H1 (cell line): ENCODE data around the gene ZBTB9. TPM values are rescaled to one million over a fixed set of nuclear protein-coding genes. Genes with fewer than 3 reads are reported as not detected.

Source experiments
- CTCF ChIA-PET: fragments of 300-600 bp; sonication (Branson Sonifier 250); formaldehyde crosslinking; loops from one replicate; lab custom pipeline; 2021; ENCODE audit not compliant: partially characterized antibody; lab: Charles Lee
- POLR2A ChIA-PET: fragments of 300-600 bp; sonication (Branson Sonifier 250); formaldehyde crosslinking; loops from one replicate; lab custom pipeline; 2021; ENCODE audit warnings: inconsistent platforms; ENCODE audit not compliant: partially characterized antibody; lab: Charles Lee
- DNase-seq, 2 experiments: peaks; one replicate each; pipeline versions ENCODE4 v3.0.0 to v3.0.0-alpha.2; 2010 to 2022; ENCODE audit warnings: low spot score in 2 of 2, low read depth in 1 of 2, mixed read lengths in 1 of 2
- FAIRE-seq: peaks from 2 replicates; lab custom pipeline; 2011; peaks lifted over from hg19 to GRCh38; lab: Jason Lieb, UNC
- H2AFZ ChIP-seq: 2 replicates; pipeline ENCODE4 v1.8.1; 2012; ENCODE audit warnings: low read length, inconsistent platforms
- H2AK5ac ChIP-seq: 2 replicates; pipeline ENCODE4 v1.6.1; 2013; ENCODE audit warnings: low read depth, low read length
- H2BK120ac ChIP-seq: replicated peaks from 2 replicates; pipeline ENCODE3; 2013; ENCODE audit warnings: low read depth, low read length, inconsistent platforms
- H2BK12ac ChIP-seq: 2 replicates; pipeline ENCODE4 v1.6.1; 2013; ENCODE audit warnings: low read depth, low read length
- H2BK15ac ChIP-seq: 2 replicates; pipeline ENCODE4 v1.6.1; 2013; ENCODE audit warnings: low read length
- H2BK20ac ChIP-seq: 2 replicates; pipeline ENCODE4 v1.6.1; 2013; ENCODE audit warnings: low read length
- H2BK5ac ChIP-seq: 2 replicates; pipeline ENCODE4 v1.6.1; 2013; ENCODE audit warnings: low read depth, low read length
- H3K14ac ChIP-seq: 2 replicates; pipeline ENCODE4 v1.6.1; 2013; ENCODE audit warnings: inconsistent platforms; ENCODE audit not compliant: insufficient read length
- H3K18ac ChIP-seq: 2 replicates; pipeline ENCODE4 v1.6.1; 2013; ENCODE audit warnings: low read length; ENCODE audit errors: extremely low read depth
- H3K23ac ChIP-seq: 2 replicates; pipeline ENCODE4 v1.6.1; 2013; ENCODE audit warnings: inconsistent platforms; ENCODE audit not compliant: insufficient read length
- H3K23me2 ChIP-seq: 2 replicates; pipeline ENCODE4 v1.6.1; 2013; ENCODE audit warnings: low read depth, low read length
- H3K27ac ChIP-seq: 2 replicates; pipeline ENCODE4 v1.6.1; 2011; ENCODE audit warnings: low read depth, low read length, inconsistent platforms
- H3K27me3 ChIP-seq, 4 experiments: replicated peaks in 1 of 4; 1 replicate in 1 of 4; 2 replicates in 3 of 4; pipeline versions ENCODE4 v1.6.1 to v1.8.1; 2011 to 2013; ENCODE audit warnings: low read length in 3 of 4, mild to moderate bottlenecking in 3 of 4, inconsistent platforms in 2 of 4, mixed read lengths in 2 of 4, moderate library complexity in 1 of 4; ENCODE audit not compliant: control insufficient read depth in 3 of 4, insufficient read depth in 3 of 4; ENCODE audit errors: extremely low read depth in 1 of 4
- H3K36me3 ChIP-seq, 4 experiments: 2 replicates each; pipeline versions ENCODE4 v1.6.1 to v1.8.1; 2011 to 2013; ENCODE audit warnings: mild to moderate bottlenecking in 4 of 4, low read length in 3 of 4, moderate library complexity in 2 of 4, control low read depth in 1 of 4, inconsistent platforms in 1 of 4; ENCODE audit not compliant: insufficient read depth in 4 of 4, control insufficient read depth in 2 of 4
- H3K4ac ChIP-seq: replicated peaks from 2 replicates; pipeline ENCODE3; 2013; ENCODE audit warnings: low read length, low read depth, mixed read lengths, inconsistent platforms; ENCODE audit not compliant: insufficient read length
- H3K4me1 ChIP-seq, 4 experiments: replicated peaks in 1 of 4; 1 replicate in 1 of 4; 2 replicates in 3 of 4; pipeline versions ENCODE4 v1.6.1 to v1.8.1; 2011 to 2013; ENCODE audit warnings: low read length in 3 of 4, inconsistent platforms in 2 of 4, mixed read lengths in 1 of 4; ENCODE audit not compliant: insufficient read depth in 4 of 4, control insufficient read depth in 3 of 4
- H3K4me2 ChIP-seq, 2 experiments: 2 replicates each; pipeline versions ENCODE4 v1.6.1 to v1.8.1; 2011 to 2013; ENCODE audit warnings: low read depth in 2 of 2, low read length in 2 of 2, control low read depth in 1 of 2, inconsistent platforms in 1 of 2, mild to moderate bottlenecking in 1 of 2; ENCODE audit not compliant: insufficient read depth in 1 of 2
- H3K4me3 ChIP-seq, 4 experiments: fragments of 200-600, 300-600 bp in 1 of 4; sonication (generic), shearing (Covaris generic), sonication (Bioruptor Twin) in 1 of 4; 2 replicates each; pipeline versions ENCODE4 v1.5.1 to v1.8.1; 2011 to 2016; ENCODE audit warnings: low read length in 4 of 4, low read depth in 3 of 4, control low read depth in 2 of 4, inconsistent platforms in 2 of 4, mild to moderate bottlenecking in 2 of 4, mixed read lengths in 1 of 4, moderate library complexity in 1 of 4; ENCODE audit not compliant: insufficient read depth in 2 of 4; ENCODE audit errors: extremely low read depth in 1 of 4
- H3K56ac ChIP-seq: replicated peaks from 2 replicates; pipeline ENCODE3; 2013; ENCODE audit warnings: low read depth, mild to moderate bottlenecking, mixed read lengths, low read length, inconsistent platforms; ENCODE audit not compliant: insufficient read length
- H3K79me1 ChIP-seq: 2 replicates; pipeline ENCODE4 v1.6.1; 2013; ENCODE audit warnings: low read depth, low read length, control low read depth
- H3K79me2 ChIP-seq, 2 experiments: 2 replicates each; pipeline versions ENCODE4 v1.6.1 to v1.8.1; 2012 to 2013; ENCODE audit warnings: low read length in 2 of 2, mild to moderate bottlenecking in 2 of 2, inconsistent platforms in 1 of 2; ENCODE audit not compliant: insufficient read depth in 2 of 2, control insufficient read depth in 1 of 2
- H3K9ac ChIP-seq, 4 experiments: replicated peaks in 1 of 4; 1 replicate in 1 of 4; 2 replicates in 3 of 4; pipeline versions ENCODE4 v1.6.1 to v1.8.1; 2011 to 2013; ENCODE audit warnings: low read depth in 3 of 4, low read length in 3 of 4, control low read depth in 2 of 4, mild to moderate bottlenecking in 2 of 4, moderate library complexity in 2 of 4, inconsistent platforms in 1 of 4; ENCODE audit errors: extremely low read depth in 1 of 4
- H3K9me3 ChIP-seq, 2 experiments: 2 replicates each; pipeline versions ENCODE4 v1.6.1 to v1.8.1; 2012 to 2013; ENCODE audit warnings: mild to moderate bottlenecking in 2 of 2, moderate library complexity in 2 of 2, control low read depth in 1 of 2, inconsistent platforms in 1 of 2, low read depth in 1 of 2, low read length in 1 of 2, mixed read lengths in 1 of 2; ENCODE audit not compliant: insufficient read depth in 2 of 2
- H4K20me1 ChIP-seq, 2 experiments: replicated peaks in 1 of 2; 2 replicates each; pipeline versions ENCODE3 to v1.8.1; 2011 to 2013; ENCODE audit warnings: inconsistent platforms in 2 of 2, low read length in 2 of 2, mild to moderate bottlenecking in 1 of 2; ENCODE audit not compliant: insufficient read depth in 2 of 2, control insufficient read depth in 1 of 2
- H4K5ac ChIP-seq: 2 replicates; pipeline ENCODE4 v1.6.1; 2013; ENCODE audit warnings: low read length, low read depth, mixed read lengths, inconsistent platforms; ENCODE audit not compliant: insufficient read length
- H4K8ac ChIP-seq: 2 replicates; pipeline ENCODE4 v1.8.0; 2013; ENCODE audit warnings: mild to moderate bottlenecking, moderate library complexity, low read length, inconsistent platforms; ENCODE audit not compliant: insufficient read depth; ENCODE audit errors: extremely low read depth
- H4K91ac ChIP-seq: replicated peaks from 2 replicates; pipeline ENCODE3; 2013; ENCODE audit warnings: low read length, mixed read lengths, inconsistent platforms; ENCODE audit not compliant: insufficient read length
- SIN3A ChIP-seq, 2 experiments: IDR thresholded peaks in 1 of 2; conservative IDR thresholded peaks in 1 of 2; 2 replicates each; pipeline ENCODE4 v1.6.1; 2011 to 2012; ENCODE audit warnings: low read length in 2 of 2, improper control_type of control experiment in 1 of 2, low read depth in 1 of 2, mild to moderate bottlenecking in 1 of 2
- WGBS, 2 experiments: shearing (Covaris generic) in 1 of 2; methylation state at CpG; one replicate each; pipeline versions ENCODE4 v1.1.6 to v1.1.7; 2013 to 2015; ENCODE audit warnings: low lambda C conversion rate in 2 of 2, mixed read lengths in 2 of 2, inconsistent platforms in 1 of 2, low coverage in 1 of 2, missing lambda C conversion rate in 1 of 2; ENCODE audit not compliant: insufficient replicate concordance in 2 of 2, insufficient coverage in 1 of 2, insufficient read length in 1 of 2; ENCODE audit errors: extremely low coverage in 1 of 2, missing lambda C conversion rate in 1 of 2; 5-methylcytosine and 5-hydroxymethylcytosine counted together
- polyA plus RNA-seq, 7 experiments: library from polyadenylated mRNA; depleted of rRNA in 3 of 7; stranded (reverse) in 5 of 7; unstranded in 2 of 7; fragments of >200 nt in 5 of 7; fragments of 200-250 nt in 2 of 7; gene quantifications; 1 replicate in 5 of 7; 2 replicates in 1 of 7; 4 replicates in 1 of 7; pipeline versions ENCODE4 v1.2.1 to v1.2.3, GENCODE V29; 2011 to 2013; ENCODE audit warnings: missing spikeins in 2 of 7, mixed read lengths in 2 of 7
- total RNA-seq: library from RNA; stranded (reverse); fragmentation: NEBNext Ultra II Directional; extraction: Animal tissue kit (Norgen Biotek cat#: 25700); gene quantifications from 2 replicates; pipeline ENCODE4 v1.2.1, GENCODE V29; 2021

The ZBTB9 gene
- total and polyA plus RNA-seq, 2 of the 8 experiments (the other 6 are each of a cell fraction or from before 2014, with no cell fraction given) = 16.9 to 20.2 TPM

DNA sequence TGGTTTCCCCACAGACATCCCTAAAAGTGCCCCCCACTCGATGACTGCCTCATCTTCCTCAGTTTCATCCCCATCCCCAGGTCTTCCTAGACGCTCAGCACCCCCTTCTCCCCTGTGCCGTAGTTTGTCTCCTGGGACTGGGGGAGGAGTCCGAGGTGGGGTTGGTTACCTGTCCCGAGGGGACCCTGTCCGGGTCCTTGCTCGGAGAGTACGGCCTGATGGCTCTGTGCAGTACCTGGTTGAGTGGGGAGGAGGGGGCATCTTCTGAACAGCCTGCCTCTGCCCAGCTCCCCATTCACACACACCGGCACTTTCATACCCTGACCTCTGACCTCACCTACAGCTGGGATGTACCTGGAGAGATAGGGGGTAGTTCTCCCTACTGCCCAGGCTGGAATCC lies 38.5 kb upstream of the ZBTB9 start:
- Histone ChIP-seq H2BK5ac (no peak overlapping the region), H3K23ac (no peak overlapping the region), H3K56ac (no peak overlapping the region), H3K18ac (no peak overlapping the region), H3K23me2 (peaks cover 25% of the 10 kb centered on the region), H4K5ac (no peak overlapping the region), H3K9me3 (no peaks in the 10 kb centered on the region), H3K27ac (no peak overlapping the region), H3K36me3 (peaks cover 7 to 45% (median 29%) of the 10 kb centered on the region in 4 experiments; a peak in 7 of 8 replicates), H4K20me1 (peaks cover 4 to 17% of the 10 kb centered on the region in 2 experiments), H3K9ac (no peak overlapping the region; a peak in 1 of 7 replicates), H2BK20ac (no peak overlapping the region), H4K91ac (no peak overlapping the region), H3K4ac (no peak overlapping the region), H3K4me3 (peak overlapping the region in 1 of 4 experiments; percentile 14; a peak in 1 of 8 replicates), H4K8ac (no peak overlapping the region), H3K27me3 (no peaks in the 10 kb centered on the region), H3K4me1 (peaks cover 8 to 31% (median 15%) of the 10 kb centered on the region in 4 experiments), H2BK15ac (no peak overlapping the region), H2BK120ac (no peak overlapping the region), H3K79me2 (peaks cover 11 to 40% of the 10 kb centered on the region in 2 experiments), H2AFZ (no peak overlapping the region), H2BK12ac (no peak overlapping the region), H2AK5ac (no peak overlapping the region), H3K79me1 (peaks cover 9% of the 10 kb centered on the region; the same call in 1 of the 2 replicates), H3K14ac (no peak overlapping the region), H3K4me2 (peak overlapping the region in 1 of 2 experiments; percentile 89; a peak in 2 of 4 replicates)
- DNase-seq (no peak), FAIRE-seq (no peak)
- ChIA-PET CTCF (interaction anchor here (1.1 to 5.7 kb wide), 5 partner anchors 9 to 98 kb away, joined by 3 to 37 read pairs (median 4); partner anchors contain the start of gene ZBTB22), POLR2A (interaction anchor here (0.9 to 2.0 kb wide), 5 partner anchors 10 to 140 kb away, joined by 3 to 11 read pairs (median 5); partner anchors contain the start of gene B3GALT4)
- 92% methylated on average over 8 of the region's 9 CpGs; no CpG with 5 or more reads in 1 of the 2 experiments for WGBS, 2 experiments
- no peak for TF ChIP-seq SIN3A (conservative IDR thresholded peaks at IDR 0.05 in 1 of 2, IDR thresholded peaks at IDR 0.05 in 1 of 2; ENCODE audit: low read depth in 1 of 2, low read length in 2 of 2)
